Stimulated activated naive B cell treated with anti-CD40 and anti-IgM and Interleukin-4, amounts not matched to agents 10 μg/mL and 1 μg/mL and 100 μg/mL, for 72 hours (primary cell): ENCODE results near the gene FAM9C.
"Not testable (repeated sequence)": the region's sequence is repeated elsewhere in the genome, so short reads cannot be mapped to it uniquely, and the experiment has no call there.

ENCODE experiments used
- ATAC-seq, 2 donors: fragments of 150-1000 bp; cut with Tn5 transposase; replicated peaks; 2 replicates each; pipeline ENCODE4 v1.10.0; 2021; ENCODE audit warnings: moderate library complexity in 1 of 2
- DNase-seq: peaks from one replicate; pipeline ENCODE4 v3.0.0; 2021
- H3K27ac Mint-ChIP-seq: one replicate; pipeline ENCODE4 v1.8.0; 2022; ENCODE audit warnings: mild to moderate bottlenecking, mixed read lengths
- H3K27me3 Mint-ChIP-seq, 2 donors: one replicate each; pipeline ENCODE4 v1.8.0; 2022; ENCODE audit warnings: mixed read lengths in 2 of 2
- H3K36me3 Mint-ChIP-seq, 2 donors: one replicate each; pipeline ENCODE4 v1.8.0; 2022; ENCODE audit warnings: mixed read lengths in 2 of 2, mild to moderate bottlenecking in 1 of 2
- H3K4me1 Mint-ChIP-seq, 2 donors: one replicate each; pipeline ENCODE4 v1.8.0; 2022; ENCODE audit warnings: mixed read lengths in 2 of 2, mild to moderate bottlenecking in 1 of 2
- H3K4me3 Mint-ChIP-seq, 2 donors: one replicate each; pipeline ENCODE4 v1.8.0; 2022; ENCODE audit warnings: mild to moderate bottlenecking in 2 of 2, mixed read lengths in 2 of 2, moderate library complexity in 1 of 2
- H3K9me3 Mint-ChIP-seq, 2 donors: one replicate each; pipeline ENCODE4 v1.8.0; 2022; ENCODE audit warnings: mixed read lengths in 2 of 2, mild to moderate bottlenecking in 1 of 2

The FAM9C gene

GRCh38 chrX:13043938-13044337 is 482 bp downstream of the FAM9C start:
- no peak overlapping the region for H3K4me3 Mint-ChIP-seq
- no peak for ATAC-seq
- peaks cover 0 to 9% of the 10 kb centered on the region in 2 donors for H3K27me3 Mint-ChIP-seq
- H3K4me1 Mint-ChIP-seq: peaks cover 2 to 13% of the 10 kb centered on the region in 2 donors
- DNase-seq: no peak
- no peaks in the 10 kb centered on the region for H3K9me3 Mint-ChIP-seq
- H3K27ac Mint-ChIP-seq: no peak overlapping the region
- H3K36me3 Mint-ChIP-seq: no peaks in the 10 kb centered on the region

GRCh38 chrX:13043138-13043537 is 1.3 kb downstream of the FAM9C start:
- no peak overlapping the region for H3K4me3 Mint-ChIP-seq
- H3K36me3 Mint-ChIP-seq: no peaks in the 10 kb centered on the region
- ATAC-seq: no peak
- peaks cover 2 to 13% of the 10 kb centered on the region in 2 donors for H3K4me1 Mint-ChIP-seq
- no peak for DNase-seq
- H3K27ac Mint-ChIP-seq: no peak overlapping the region
- H3K9me3 Mint-ChIP-seq: no peaks in the 10 kb centered on the region
- peaks cover 0 to 12% of the 10 kb centered on the region in 2 donors for H3K27me3 Mint-ChIP-seq

- ATAC-seq: no peak
- Mint-ChIP-seq H3K36me3 (no peaks in the 10 kb centered on the region), H3K4me1 (peaks cover 4 to 5% of the 10 kb centered on the region in 2 donors), H3K9me3 (no peaks in the 10 kb centered on the region), H3K4me3 (no peak overlapping the region), H3K27ac (no peak overlapping the region), H3K27me3 (peaks cover 0 to 17% of the 10 kb centered on the region in 2 donors)
- no peak for DNase-seq
Observed at GRCh38 chrX:13036896-13037295, 7.5 kb downstream of the FAM9C start.

GRCh38 chrX:13033193-13033592 is 11.2 kb downstream of the FAM9C start:
- no peak for ATAC-seq
- Mint-ChIP-seq H3K27me3 (peaks cover 0 to 11% of the 10 kb centered on the region in 2 donors), H3K9me3 (no peaks in the 10 kb centered on the region), H3K4me1 (peaks cover 9 to 20% of the 10 kb centered on the region in 2 donors), H3K27ac (no peak overlapping the region), H3K4me3 (no peak overlapping the region), H3K36me3 (no peaks in the 10 kb centered on the region)
- DNase-seq: no peak

- H3K27me3 Mint-ChIP-seq: peaks cover 0 to 13% of the 10 kb centered on the region in 2 donors
Observed at GRCh38 chrX:13029887-13030771, 14.3 kb downstream of the FAM9C start.

GRCh38 chrX:13029637-13029886 is 14.9 kb downstream of the FAM9C start:
- Mint-ChIP-seq H3K27me3 (peaks cover 0 to 18% of the 10 kb centered on the region in 2 donors), H3K9me3 (no peaks in the 10 kb centered on the region), H3K36me3 (peaks cover 0 to 2% of the 10 kb centered on the region in 2 donors), H3K4me1 (peaks cover 28 to 48% of the 10 kb centered on the region in 2 donors), H3K27ac (peak overlapping the region; percentile 31), H3K4me3 (no peak overlapping the region)
- no peak for DNase-seq
- no peak for ATAC-seq

More at GRCh38 chrX:13029887-13030771, 14.3 kb downstream of the FAM9C start:
- no peak for DNase-seq
- peak; percentile 57 to 65 for ATAC-seq
- H3K36me3 Mint-ChIP-seq: no peaks in the 10 kb centered on the region
- H3K4me1 Mint-ChIP-seq: peaks cover 26 to 43% of the 10 kb centered on the region in 2 donors
- no peaks in the 10 kb centered on the region for H3K9me3 Mint-ChIP-seq
- H3K27ac Mint-ChIP-seq: peak overlapping the region; percentile 87
- peak overlapping the region in 1 of 2 donors; percentile 60 for H3K4me3 Mint-ChIP-seq

GRCh38 chrX:13028871-13029636 is 15.4 kb downstream of the FAM9C start:
- Mint-ChIP-seq H3K4me1 (peaks cover 30 to 47% of the 10 kb centered on the region in 2 donors), H3K27me3 (peaks cover 0 to 18% of the 10 kb centered on the region in 2 donors), H3K4me3 (no peak overlapping the region), H3K36me3 (peaks cover 0 to 2% of the 10 kb centered on the region in 2 donors), H3K9me3 (no peaks in the 10 kb centered on the region), H3K27ac (peak overlapping the region; percentile 31)
- DNase-seq (no peak), ATAC-seq (no peak)

- peaks cover 0 to 28% of the 10 kb centered on the region in 2 donors for H3K27me3 Mint-ChIP-seq
- DNase-seq (no peak), ATAC-seq (peak; percentile 26 to 29)
- no peak overlapping the region for H3K4me3 Mint-ChIP-seq
- H3K36me3 Mint-ChIP-seq: peaks cover 0 to 2% of the 10 kb centered on the region in 2 donors
- peak overlapping the region; percentile 90 for H3K27ac Mint-ChIP-seq
- no peaks in the 10 kb centered on the region for H3K9me3 Mint-ChIP-seq
- peaks cover 43 to 63% of the 10 kb centered on the region in 2 donors for H3K4me1 Mint-ChIP-seq
Observed at GRCh38 chrX:13026877-13027652, 17.4 kb downstream of the FAM9C start.

- no peak for DNase-seq
- Mint-ChIP-seq H3K9me3 (no peaks in the 10 kb centered on the region), H3K4me1 (peaks cover 36 to 57% of the 10 kb centered on the region in 2 donors), H3K27ac (peak overlapping the region; percentile 68), H3K4me3 (peak overlapping the region in 1 of 2 donors; percentile 16), H3K27me3 (peaks cover 0 to 24% of the 10 kb centered on the region in 2 donors), H3K36me3 (peaks cover 0 to 2% of the 10 kb centered on the region in 2 donors)
- ATAC-seq: no peak
Observed at GRCh38 chrX:13024986-13025385, 19.4 kb downstream of the FAM9C start.

GRCh38 chrX:13023979-13024378 is 20.4 kb downstream of the FAM9C start:
- H3K4me3 Mint-ChIP-seq: peak overlapping the region in 1 of 2 donors; percentile 4
- H3K9me3 Mint-ChIP-seq: no peaks in the 10 kb centered on the region
- peaks cover 35 to 50% of the 10 kb centered on the region in 2 donors for H3K4me1 Mint-ChIP-seq
- DNase-seq (no peak), ATAC-seq (no peak)
- peaks cover 0 to 22% of the 10 kb centered on the region in 2 donors for H3K27me3 Mint-ChIP-seq
- H3K36me3 Mint-ChIP-seq: peaks cover 0 to 2% of the 10 kb centered on the region in 2 donors
- peak overlapping the region; percentile 84 for H3K27ac Mint-ChIP-seq

GRCh38 chrX:13023567-13023966 is 20.9 kb downstream of the FAM9C start:
- peak overlapping the region; percentile 84 for H3K27ac Mint-ChIP-seq
- H3K27me3 Mint-ChIP-seq: peaks cover 0 to 22% of the 10 kb centered on the region in 2 donors
- ATAC-seq: peak; percentile 53 to 55
- H3K36me3 Mint-ChIP-seq: peaks cover 0 to 2% of the 10 kb centered on the region in 2 donors
- peak overlapping the region in 1 of 2 donors; percentile 4 for H3K4me3 Mint-ChIP-seq
- H3K9me3 Mint-ChIP-seq: no peaks in the 10 kb centered on the region
- H3K4me1 Mint-ChIP-seq: peaks cover 35 to 49% of the 10 kb centered on the region in 2 donors
- no peak for DNase-seq

- ATAC-seq (peak; percentile 92 to 94), DNase-seq (peak; percentile 36)
- Mint-ChIP-seq H3K27ac (peak overlapping the region; percentile 79), H3K27me3 (peaks cover 0 to 22% of the 10 kb centered on the region in 2 donors), H3K9me3 (no peaks in the 10 kb centered on the region), H3K4me3 (no peak overlapping the region), H3K4me1 (peaks cover 35 to 49% of the 10 kb centered on the region in 2 donors), H3K36me3 (peaks cover under 1 to 2% of the 10 kb centered on the region in 2 donors)
Observed at GRCh38 chrX:13022926-13023325, 21.5 kb downstream of the FAM9C start.

- H3K4me3 Mint-ChIP-seq, H3K27ac Mint-ChIP-seq, DNase-seq, H3K9me3 Mint-ChIP-seq, ATAC-seq, H3K36me3 Mint-ChIP-seq: not testable (repeated sequence)
- Mint-ChIP-seq H3K27me3 (peaks cover 0 to 17% of the 10 kb centered on the region in 2 donors), H3K4me1 (peaks cover 17 to 27% of the 10 kb centered on the region in 2 donors)
Observed at GRCh38 chrX:13016731-13017130, 27.7 kb downstream of the FAM9C start.
